Keratinocyte (primary cell): ENCODE results near the gene C19orf12. TPM values are rescaled to one million over a fixed set of nuclear protein-coding genes. Genes with fewer than 3 reads are reported as not detected.
"Not testable (repeated sequence)": the region's sequence is repeated elsewhere in the genome, so short reads cannot be mapped to it uniquely, and the experiment has no call there.

Experiments
- DNase-seq: peaks from one replicate; pipeline ENCODE4 v3.0.0-alpha.2; 2011; ENCODE audit warnings: low read depth, missing footprints, low spot score
- FAIRE-seq: peaks from 2 replicates; lab custom pipeline; 2011; peaks lifted over from hg19 to GRCh38; lab: Jason Lieb, UNC
- H2AFZ ChIP-seq: 2 replicates; pipeline ENCODE4 v1.6.0; 2012; ENCODE audit warnings: low read length, control low read depth, inconsistent platforms; ENCODE audit not compliant: control insufficient read depth
- H3K27ac ChIP-seq: 2 replicates; pipeline ENCODE4 v1.5.1; 2011; ENCODE audit warnings: low read length; ENCODE audit not compliant: control insufficient read depth, insufficient read depth
- H3K27me3 ChIP-seq: 3 replicates; pipeline ENCODE4 v1.6.0; 2011; ENCODE audit warnings: low read length; ENCODE audit not compliant: control insufficient read depth, insufficient read depth; ENCODE audit errors: extremely low read depth
- H3K36me3 ChIP-seq, 2 experiments: 2 replicates in 1 of 2; 3 replicates in 1 of 2; pipeline ENCODE4 v1.5.1; 2011; ENCODE audit warnings: low read length in 2 of 2, mild to moderate bottlenecking in 1 of 2; ENCODE audit not compliant: control insufficient read depth in 2 of 2, insufficient read depth in 2 of 2; ENCODE audit errors: extremely low read depth in 1 of 2
- H3K4me1 ChIP-seq: 3 replicates; pipeline ENCODE4 v1.5.1; 2011; ENCODE audit warnings: low read length; ENCODE audit not compliant: control insufficient read depth, insufficient read depth; ENCODE audit errors: extremely low read depth
- H3K4me2 ChIP-seq: 3 replicates; pipeline ENCODE4 v1.6.0; 2011; ENCODE audit warnings: low read depth, low read length; ENCODE audit not compliant: control insufficient read depth, insufficient read depth; ENCODE audit errors: extremely low read depth
- H3K4me3 ChIP-seq, 3 experiments: fragments of 200-600 bp in 1 of 3; sonication (generic) in 1 of 3; 2 replicates in 2 of 3; 3 replicates in 1 of 3; pipeline ENCODE4 v1.5.1; 2011 to 2016; ENCODE audit warnings: low read length in 3 of 3, mild to moderate bottlenecking in 3 of 3, control low read depth in 2 of 3, inconsistent platforms in 1 of 3, low read depth in 1 of 3, mixed read lengths in 1 of 3, mixed run types in 1 of 3, moderate library complexity in 1 of 3; ENCODE audit not compliant: control insufficient read depth in 2 of 3, insufficient read depth in 2 of 3; ENCODE audit errors: extremely low read depth in 1 of 3
- H3K79me2 ChIP-seq: 2 replicates; pipeline ENCODE4 v1.6.0; 2012; ENCODE audit warnings: low read length; ENCODE audit not compliant: control insufficient read depth, insufficient read depth
- H3K9ac ChIP-seq: 3 replicates; pipeline ENCODE4 v1.6.0; 2011; ENCODE audit warnings: low read length; ENCODE audit not compliant: control insufficient read depth, insufficient read depth; ENCODE audit errors: extremely low read depth
- H3K9me1 ChIP-seq: 3 replicates; pipeline ENCODE4 v1.6.0; 2011; ENCODE audit warnings: low read length; ENCODE audit not compliant: control insufficient read depth, insufficient read depth; ENCODE audit errors: extremely low read depth
- H3K9me3 ChIP-seq: 2 replicates; pipeline ENCODE4 v1.5.1; 2012; ENCODE audit warnings: low read depth, low read length; ENCODE audit not compliant: control insufficient read depth
- H4K20me1 ChIP-seq: 3 replicates; pipeline ENCODE4 v1.6.0; 2011; ENCODE audit warnings: low read length; ENCODE audit not compliant: control insufficient read depth, insufficient read depth; ENCODE audit errors: extremely low read depth
- EZH2 ChIP-seq: IDR thresholded peaks from one replicate; pipeline ENCODE4 v1.6.1; 2012; ENCODE audit warnings: inconsistent platforms, mild to moderate bottlenecking, low read length, moderate library complexity
- dilution Hi-C: fragments of 300-500 bp; cut with MboI; formaldehyde crosslinking; loops from one replicate; pipeline ENCODE4 v1.7.0; 2020; ENCODE audit warnings: low sequenced_read_pairs; ENCODE audit not compliant: extremely low pct_ligation_motif_present
- polyA plus RNA-seq, 5 experiments: library from polyadenylated mRNA; depleted of rRNA in 3 of 5; stranded (reverse) in 3 of 5; stranded (forward) in 1 of 5; unstranded in 1 of 5; fragments of >200 nt; gene quantifications; 1 replicate in 1 of 5; 2 replicates in 3 of 5; 3 replicates in 1 of 5; pipeline versions ENCODE4 v1.2.1 to v1.2.3, GENCODE V29; 2011 to 2012; ENCODE audit warnings: missing spikeins in 2 of 5, low read depth in 1 of 5, low replicate concordance in 1 of 5
- TF ChIP-seq, protein P1 (sequence below), 3 experiments: IDR thresholded peaks in 1 of 3; conservative IDR thresholded peaks in 1 of 3; optimal IDR thresholded peaks in 1 of 3; 2 replicates in 2 of 3; 3 replicates in 1 of 3; pipeline versions ENCODE3 to v1.5.1; 2011; ENCODE audit warnings: low read length in 3 of 3, mild to moderate bottlenecking in 3 of 3, moderate library complexity in 2 of 3, control low read depth in 1 of 3, inconsistent platforms in 1 of 3; ENCODE audit not compliant: insufficient read depth in 2 of 3; ENCODE audit errors: extremely low read depth in 1 of 3

C19orf12 gene
- polyA plus RNA-seq, 1 donor (not counting 4 experiments of a cell fraction or from before 2014, with no cell fraction given): 12.3 TPM

DNA sequence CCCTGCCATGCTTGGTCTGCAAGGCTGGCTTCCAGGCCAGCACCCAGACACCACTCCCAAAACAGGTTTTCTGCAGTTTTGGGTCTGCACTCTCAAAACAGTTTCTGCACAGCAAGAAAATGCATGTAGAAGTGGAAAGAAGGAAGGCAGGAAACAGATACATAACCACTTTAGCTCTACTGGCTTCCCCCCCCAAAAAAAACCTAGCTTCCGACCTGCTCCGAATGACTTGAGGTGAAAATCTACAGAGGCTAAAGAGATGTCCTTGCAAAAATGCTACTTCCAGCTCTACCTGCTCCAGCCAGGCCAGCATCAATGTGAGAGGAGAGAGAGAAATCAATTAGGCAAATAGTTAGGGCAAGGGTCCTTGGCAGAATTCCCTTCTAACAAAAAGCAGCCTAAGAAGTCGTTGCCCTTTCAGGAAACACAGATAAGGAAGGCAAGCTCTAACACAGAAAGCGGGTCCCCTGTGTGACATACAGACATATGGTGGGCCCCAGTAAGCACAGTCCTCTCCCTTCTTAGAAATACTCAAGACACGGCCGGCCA is 3.4 kb downstream of the C19orf12 start:
- DNase-seq (no peak), FAIRE-seq (no peak)
- dilution Hi-C loops: loop anchor here (10.0 kb wide), 1 partner anchor 107 kb away; the partner anchor contains the start of gene POP4
- TF ChIP-seq EZH2: no peak
- TF ChIP-seq, protein P1, sequence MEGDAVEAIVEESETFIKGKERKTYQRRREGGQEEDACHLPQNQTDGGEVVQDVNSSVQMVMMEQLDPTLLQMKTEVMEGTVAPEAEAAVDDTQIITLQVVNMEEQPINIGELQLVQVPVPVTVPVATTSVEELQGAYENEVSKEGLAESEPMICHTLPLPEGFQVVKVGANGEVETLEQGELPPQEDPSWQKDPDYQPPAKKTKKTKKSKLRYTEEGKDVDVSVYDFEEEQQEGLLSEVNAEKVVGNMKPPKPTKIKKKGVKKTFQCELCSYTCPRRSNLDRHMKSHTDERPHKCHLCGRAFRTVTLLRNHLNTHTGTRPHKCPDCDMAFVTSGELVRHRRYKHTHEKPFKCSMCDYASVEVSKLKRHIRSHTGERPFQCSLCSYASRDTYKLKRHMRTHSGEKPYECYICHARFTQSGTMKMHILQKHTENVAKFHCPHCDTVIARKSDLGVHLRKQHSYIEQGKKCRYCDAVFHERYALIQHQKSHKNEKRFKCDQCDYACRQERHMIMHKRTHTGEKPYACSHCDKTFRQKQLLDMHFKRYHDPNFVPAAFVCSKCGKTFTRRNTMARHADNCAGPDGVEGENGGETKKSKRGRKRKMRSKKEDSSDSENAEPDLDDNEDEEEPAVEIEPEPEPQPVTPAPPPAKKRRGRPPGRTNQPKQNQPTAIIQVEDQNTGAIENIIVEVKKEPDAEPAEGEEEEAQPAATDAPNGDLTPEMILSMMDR (optimal IDR thresholded peaks at IDR 0.05 in 1 of 3, IDR thresholded peaks at IDR 0.05 in 1 of 3, conservative IDR thresholded peaks at IDR 0.05 in 1 of 3; ENCODE audit: extremely low read depth in 1 of 3, insufficient read depth in 2 of 3, low read length in 3 of 3): no peak
- no peaks in the 10 kb centered on the region for H3K27me3 ChIP-seq
- H3K27ac ChIP-seq: no peak overlapping the region
- H3K36me3 ChIP-seq: peaks cover 5 to 12% of the 10 kb centered on the region in 2 experiments
- peaks cover 4% of the 10 kb centered on the region for H3K79me2 ChIP-seq
- H4K20me1 ChIP-seq: no peaks in the 10 kb centered on the region
- H3K9ac ChIP-seq: no peak overlapping the region
- H3K4me2 ChIP-seq: no peak overlapping the region
- H3K9me3 ChIP-seq: no peaks in the 10 kb centered on the region
- no peak overlapping the region for H3K4me3 ChIP-seq
- no peaks in the 10 kb centered on the region for H3K9me1 ChIP-seq
- H3K4me1 ChIP-seq: peaks cover 9% of the 10 kb centered on the region
- no peak overlapping the region for H2AFZ ChIP-seq

DNA sequence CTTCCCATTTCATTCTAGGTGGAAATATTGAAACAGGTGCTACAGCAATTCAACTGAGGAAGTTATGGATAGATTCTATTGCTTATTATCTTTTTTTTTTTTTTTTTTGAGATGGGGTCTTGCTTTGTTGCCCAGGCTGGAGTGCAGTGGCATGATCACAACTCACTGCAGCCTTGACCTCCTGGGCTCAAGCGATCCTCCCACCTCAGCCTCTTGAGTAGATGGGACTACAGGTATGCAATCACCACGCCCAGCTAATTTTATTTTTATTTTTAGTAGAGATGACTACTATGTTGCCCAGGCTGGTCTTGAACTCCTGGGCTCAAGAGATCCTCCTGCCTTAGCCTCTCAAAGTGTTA is 5.6 kb downstream of the C19orf12 start:
- H3K79me2 ChIP-seq, H3K4me2 ChIP-seq, H3K27ac ChIP-seq, H3K4me1 ChIP-seq, H3K27me3 ChIP-seq, dilution Hi-C loops, H3K9me3 ChIP-seq, H3K4me3 ChIP-seq, H3K9ac ChIP-seq, H3K9me1 ChIP-seq, H4K20me1 ChIP-seq, H2AFZ ChIP-seq, FAIRE-seq, DNase-seq: not testable (repeated sequence)
- H3K36me3 ChIP-seq: peaks cover 5 to 12% of the 10 kb centered on the region in 2 experiments
